ENCODE data around the gene TWSG1. TPM values are rescaled to one million over a fixed set of nuclear protein-coding genes. Genes with fewer than 3 reads are reported as not detected.

The TWSG1 gene
- total and polyA plus RNA-seq, 2 donors (not counting 3 experiments of a cell fraction or from before 2014, with no cell fraction given), result 52.4 to 57.4 TPM

DNA sequence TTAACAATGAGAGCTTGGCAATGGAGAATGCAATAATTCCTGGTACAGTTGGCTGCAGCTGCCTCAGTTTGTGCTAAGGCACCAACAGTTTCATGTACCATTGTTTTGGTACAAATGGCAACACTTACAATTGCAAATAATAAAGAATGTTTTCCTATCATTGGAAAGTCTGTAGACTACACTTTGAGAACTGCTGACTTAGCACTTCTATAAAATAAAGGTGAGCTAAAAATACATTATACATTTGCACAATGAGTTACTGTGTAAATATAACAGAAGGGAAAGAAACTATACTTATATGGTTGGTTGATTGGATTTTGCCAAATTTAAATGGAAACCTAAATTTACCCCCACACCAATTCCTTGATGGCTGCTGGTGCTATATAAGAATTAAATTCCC, 44.9 kb upstream of the TWSG1 start:
- TF ChIP-seq GATA2 (IDR thresholded peaks at IDR 0.05; ENCODE audit: insufficient read depth, insufficient read length, low read depth, low read length) (no peak), JUN (IDR thresholded peaks at IDR 0.05; ENCODE audit: borderline replicate concordance, insufficient read depth, insufficient read length, low read depth) (no peak), MYC (IDR thresholded peaks at IDR 0.05; ENCODE audit: low read depth, low read length) (no peak), FOS (IDR thresholded peaks at IDR 0.05; ENCODE audit: borderline replicate concordance, insufficient read depth, low read length) (no peak), POLR2AphosphoS5 (IDR thresholded peaks at IDR 0.05; ENCODE audit: insufficient read depth, low read depth, low read length) (no peak), EZH2 (IDR thresholded peaks at IDR 0.05; ENCODE audit: borderline replicate concordance, low read depth, low read length, severe bottlenecking) (no peak), POLR2A (IDR thresholded peaks at IDR 0.05; ENCODE audit: low read depth, low read length) (no peak)
- TF ChIP-seq, protein P1, sequence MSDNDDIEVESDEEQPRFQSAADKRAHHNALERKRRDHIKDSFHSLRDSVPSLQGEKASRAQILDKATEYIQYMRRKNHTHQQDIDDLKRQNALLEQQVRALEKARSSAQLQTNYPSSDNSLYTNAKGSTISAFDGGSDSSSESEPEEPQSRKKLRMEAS (IDR thresholded peaks at IDR 0.05; ENCODE audit: insufficient read depth, insufficient read length), result no peak
- TF ChIP-seq, protein P2, sequence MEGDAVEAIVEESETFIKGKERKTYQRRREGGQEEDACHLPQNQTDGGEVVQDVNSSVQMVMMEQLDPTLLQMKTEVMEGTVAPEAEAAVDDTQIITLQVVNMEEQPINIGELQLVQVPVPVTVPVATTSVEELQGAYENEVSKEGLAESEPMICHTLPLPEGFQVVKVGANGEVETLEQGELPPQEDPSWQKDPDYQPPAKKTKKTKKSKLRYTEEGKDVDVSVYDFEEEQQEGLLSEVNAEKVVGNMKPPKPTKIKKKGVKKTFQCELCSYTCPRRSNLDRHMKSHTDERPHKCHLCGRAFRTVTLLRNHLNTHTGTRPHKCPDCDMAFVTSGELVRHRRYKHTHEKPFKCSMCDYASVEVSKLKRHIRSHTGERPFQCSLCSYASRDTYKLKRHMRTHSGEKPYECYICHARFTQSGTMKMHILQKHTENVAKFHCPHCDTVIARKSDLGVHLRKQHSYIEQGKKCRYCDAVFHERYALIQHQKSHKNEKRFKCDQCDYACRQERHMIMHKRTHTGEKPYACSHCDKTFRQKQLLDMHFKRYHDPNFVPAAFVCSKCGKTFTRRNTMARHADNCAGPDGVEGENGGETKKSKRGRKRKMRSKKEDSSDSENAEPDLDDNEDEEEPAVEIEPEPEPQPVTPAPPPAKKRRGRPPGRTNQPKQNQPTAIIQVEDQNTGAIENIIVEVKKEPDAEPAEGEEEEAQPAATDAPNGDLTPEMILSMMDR (IDR thresholded peaks at IDR 0.05; ENCODE audit: extremely low read depth in 1 of 2, insufficient read depth in 1 of 2, low read depth in 1 of 2, low read length in 2 of 2), result no peak
- H3K27ac ChIP-seq (ENCODE audit: insufficient read depth, low read depth, low read length), result no peak overlapping the region
- H3K9me1 ChIP-seq (replicated peaks; ENCODE audit: control insufficient read depth, extremely low read depth, insufficient read depth, low read length), result no peaks in the 10 kb centered on the region
- H3K9ac ChIP-seq (replicated peaks; ENCODE audit: extremely low read depth, insufficient read depth, low read length), result no peak overlapping the region
- no peaks in the 10 kb centered on the region for H3K36me3 ChIP-seq (ENCODE audit: control insufficient read depth in 2 of 2, extremely low read depth in 1 of 2, insufficient read depth in 2 of 2, low read length in 2 of 2)
- BruUV-seq (replicated peaks), result no TSS peak
- DNase-seq (ENCODE audit: low read depth, low spot score) (no peak), FAIRE-seq (no peak)
- H3K27me3 ChIP-seq (ENCODE audit: control insufficient read depth in 2 of 2, insufficient read depth in 2 of 2, low read length in 2 of 2), result no peaks in the 10 kb centered on the region
- intact Hi-C loops (cut with micrococcal nuclease), result loop anchor here (10.0 kb wide), 1 partner anchor 225 kb away; no protein-coding TSS in a partner anchor
- H3K79me2 ChIP-seq (ENCODE audit: control insufficient read depth, insufficient read depth, low read length), result no peaks in the 10 kb centered on the region
- H4K20me1 ChIP-seq (replicated peaks; ENCODE audit: control insufficient read depth, extremely low read depth, insufficient read depth, low read length), result no peaks in the 10 kb centered on the region
- dilution Hi-C loops (cut with MboI; ENCODE audit: extremely low pct_ligation_motif_present, low sequenced_read_pairs), result no loop called here
- H2AFZ ChIP-seq (ENCODE audit: low read depth, low read length), result no peak overlapping the region
- H3K4me1 ChIP-seq (ENCODE audit: control insufficient read depth, extremely low read depth, insufficient read depth, low read length), result no peaks in the 10 kb centered on the region
- H3K4me2 ChIP-seq (ENCODE audit: insufficient read depth, low read length), result no peak overlapping the region
- no peak overlapping the region for H3K4me3 ChIP-seq (replicated peaks in 1 of 3; ENCODE audit: insufficient read depth in 1 of 3, low read depth in 1 of 3, low read length in 3 of 3)
- POLR2A ChIA-PET, result no interaction called here
- no peaks in the 10 kb centered on the region for H3K9me3 ChIP-seq (replicated peaks; ENCODE audit: control insufficient read depth, insufficient read depth, low read length)
- CTCF ChIA-PET, result interaction anchor here (0.9 to 1.1 kb wide), 2 partner anchors 11 to 45 kb away, joined by 3 read pairs; partner anchors contain the start of gene TWSG1
